HepG2 (cell line): ENCODE data around the gene JAM2.

Experiments used
- FOXJ3 ChIP-seq: sonication (generic); formaldehyde crosslinking; IDR thresholded peaks from 2 replicates; pipeline ENCODE4 v1.4.0; 2020; ENCODE audit warnings: missing genetic modification reagents, mild to moderate bottlenecking, borderline replicate concordance
- KLF16 ChIP-seq, 2 experiments: sonication (generic) in 1 of 2; formaldehyde crosslinking in 1 of 2; IDR thresholded peaks; 2 replicates each; pipeline versions ENCODE4 v1.6.1 to v1.8.0; 2016 to 2023; ENCODE audit warnings: missing genetic modification reagents in 2 of 2, missing compliant biosample characterization in 1 of 2
- TF ChIP-seq, protein P1 (sequence below), 2 experiments: sonication (generic) in 1 of 2; formaldehyde crosslinking in 1 of 2; IDR thresholded peaks; 2 replicates each; pipeline versions ENCODE4 v1.5.1 to v1.6.1; 2011 to 2020; ENCODE audit warnings: borderline replicate concordance in 1 of 2, low read depth in 1 of 2, low read length in 1 of 2, mild to moderate bottlenecking in 1 of 2, missing genetic modification reagents in 1 of 2, moderate library complexity in 1 of 2

DNA sequence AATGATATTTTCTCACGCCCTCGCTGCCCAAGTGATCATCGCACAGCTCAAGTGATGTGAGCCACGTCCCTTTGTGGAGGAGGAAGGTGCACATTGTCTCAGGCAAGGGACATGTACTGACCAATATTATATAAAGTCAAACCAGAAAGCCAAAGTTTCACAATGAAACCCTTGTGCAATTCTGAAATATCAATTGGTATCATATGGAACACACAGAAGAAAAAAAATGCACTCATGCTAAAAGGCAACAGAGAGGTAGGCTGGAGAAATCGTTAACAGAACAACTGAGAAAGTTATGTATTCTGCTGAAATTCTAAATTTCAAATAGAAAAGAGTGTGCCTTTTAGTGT, 1.9 kb downstream of the JAM2 start:
- TF ChIP-seq KLF16 (CRISPR knock-in tag; IDR thresholded peaks at IDR 0.05) (no peak), FOXJ3 (CRISPR knock-in tag) (no peak)
- TF ChIP-seq, protein P1, sequence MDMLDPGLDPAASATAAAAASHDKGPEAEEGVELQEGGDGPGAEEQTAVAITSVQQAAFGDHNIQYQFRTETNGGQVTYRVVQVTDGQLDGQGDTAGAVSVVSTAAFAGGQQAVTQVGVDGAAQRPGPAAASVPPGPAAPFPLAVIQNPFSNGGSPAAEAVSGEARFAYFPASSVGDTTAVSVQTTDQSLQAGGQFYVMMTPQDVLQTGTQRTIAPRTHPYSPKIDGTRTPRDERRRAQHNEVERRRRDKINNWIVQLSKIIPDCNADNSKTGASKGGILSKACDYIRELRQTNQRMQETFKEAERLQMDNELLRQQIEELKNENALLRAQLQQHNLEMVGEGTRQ (IDR thresholded peaks at IDR 0.05; ENCODE audit: low read depth, low read length) = no peak
- TF ChIP-seq, protein P1 (CRISPR knock-in tag; IDR thresholded peaks at IDR 0.05; ENCODE audit: borderline replicate concordance) = no peak
